Tibial nerve (tissue), 3 donors: ENCODE results near the gene ACAA1.

Experiments used
- CTCF ChIP-seq, 5 experiments: fragments of 200-600 bp in 3 of 5; fragments of 450-650 bp in 2 of 5; sonication (generic) in 3 of 5; IDR thresholded peaks; one replicate each; pipeline ENCODE4 v1.5.1; 2016 to 2019; ENCODE audit warnings: antibody characterized with exemption in 5 of 5, mild to moderate bottlenecking in 3 of 5, moderate library complexity in 2 of 5
- POLR2A ChIP-seq, 2 donors: fragments of 450-650 bp; IDR thresholded peaks; one replicate each; pipeline ENCODE4 v1.6.1; 2017; ENCODE audit warnings: antibody characterized with exemption in 2 of 2, mild to moderate bottlenecking in 2 of 2, moderate library complexity in 2 of 2

DNA sequence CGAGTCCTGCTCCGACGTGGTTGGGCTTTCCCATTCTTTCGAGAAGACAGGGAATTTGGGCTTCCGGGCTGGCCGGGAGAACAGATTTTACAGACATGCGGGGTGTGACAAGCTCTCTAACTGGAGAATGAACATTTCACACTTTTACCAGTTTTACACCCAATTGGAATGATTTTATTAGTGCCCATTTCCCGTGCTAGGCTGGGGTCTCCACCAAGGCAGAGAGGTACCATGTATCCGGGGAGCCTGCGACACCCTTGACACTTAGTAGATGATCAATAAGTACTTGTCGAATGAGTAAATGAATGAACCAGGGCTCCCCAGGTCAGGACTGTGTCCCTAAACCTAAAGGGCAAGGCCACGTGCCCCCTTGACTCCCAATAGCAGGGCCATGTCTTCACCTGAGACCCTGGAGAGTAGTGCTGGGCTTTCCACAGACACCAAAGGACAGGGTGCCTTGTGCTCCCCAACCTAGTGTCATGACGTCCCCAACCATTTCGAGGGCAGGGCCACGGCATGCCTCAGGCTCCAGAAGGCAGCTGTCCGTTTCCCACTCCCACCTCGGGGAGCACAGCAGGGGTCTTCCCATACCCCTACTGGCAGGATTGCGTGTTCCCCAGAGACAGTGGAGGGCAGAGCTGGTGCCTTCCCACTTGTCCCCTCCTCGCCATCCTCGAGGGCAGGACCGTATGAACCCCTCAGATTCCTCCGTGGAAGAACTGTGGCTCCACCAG is 855 bp upstream of the ACAA1 start:
- no peak for TF ChIP-seq POLR2A (IDR thresholded peaks at IDR 0.05)
- no peak for TF ChIP-seq CTCF (IDR thresholded peaks at IDR 0.05)
